ENCODE measurements around the gene AP3M1.

AP3M1 gene

GRCh38 chr10:74114041-74114448 is 36.6 kb downstream of the AP3M1 start:
- DNase-seq (ENCODE audit: low read depth): no peak

DNA sequence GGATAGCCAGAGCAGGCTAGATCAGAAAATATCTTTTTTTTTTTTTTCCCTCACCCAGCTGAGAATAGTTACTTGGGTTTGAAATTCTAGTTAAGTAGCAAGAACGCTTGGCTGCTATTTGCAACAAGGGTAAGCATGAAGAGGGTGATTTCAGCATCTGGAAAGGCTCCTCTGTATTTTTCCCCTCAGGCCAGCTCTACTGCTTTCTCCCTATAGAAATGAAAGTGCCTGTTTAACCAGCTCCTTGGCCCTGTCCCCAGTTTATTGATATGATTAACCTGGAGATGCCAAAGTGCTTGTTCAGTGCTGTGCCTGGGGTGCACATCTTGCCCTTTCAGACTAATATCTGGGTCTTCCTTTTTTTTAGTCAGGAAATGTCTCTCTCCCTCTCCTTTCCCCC is 37.1 kb downstream of the AP3M1 start:
- DNase-seq (ENCODE audit: low read depth): no peak

DNA sequence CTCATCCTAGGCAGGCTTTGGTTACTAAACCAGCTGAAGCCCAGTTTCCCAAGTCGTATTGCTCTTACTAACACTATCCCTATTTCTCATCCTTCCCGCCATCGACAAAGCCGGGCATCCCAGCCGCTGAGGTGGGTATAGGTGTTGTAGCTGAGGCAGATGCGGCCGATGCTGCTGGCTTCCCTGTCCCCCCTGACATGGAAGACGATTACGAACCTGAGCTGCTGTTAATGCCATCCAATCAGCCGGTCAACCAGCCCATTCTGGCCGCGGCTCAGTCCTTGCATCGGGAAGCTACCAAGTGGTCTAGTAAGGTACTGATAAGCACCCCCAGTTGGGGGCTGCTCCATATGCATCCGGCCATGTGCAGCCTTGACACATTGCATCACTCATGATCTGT is 38.8 kb downstream of the AP3M1 start:
- no peak for DNase-seq (ENCODE audit: low read depth)

- DNase-seq (ENCODE audit: low read depth): no peak
These were observed 40.5 kb downstream of the AP3M1 start for GRCh38 chr10:74110120-74110519.

DNA sequence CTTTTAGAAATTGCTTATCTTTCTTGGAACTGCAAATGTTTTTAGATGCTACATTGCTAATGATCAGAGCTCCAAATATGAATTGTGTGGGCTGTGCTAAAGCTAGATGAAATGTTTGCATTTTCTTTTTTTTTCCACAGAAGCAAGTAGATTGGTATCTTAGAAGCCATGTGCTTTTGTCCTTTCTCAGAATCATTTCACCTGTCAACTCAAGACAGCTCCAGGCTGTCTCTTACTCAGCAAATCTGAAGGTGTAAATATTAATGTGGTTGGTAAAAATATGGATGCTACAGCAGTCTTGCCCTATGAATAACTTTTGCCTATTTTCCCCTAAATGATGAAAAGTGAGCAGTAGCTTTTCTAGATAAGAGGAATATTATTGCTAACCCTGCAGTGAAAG is 41.2 kb downstream of the AP3M1 start:
- DNase-seq (ENCODE audit: low read depth): no peak

GRCh38 chr10:74107391-74107790 is 43.2 kb downstream of the AP3M1 start:
- no peak for DNase-seq (ENCODE audit: low read depth)

DNA sequence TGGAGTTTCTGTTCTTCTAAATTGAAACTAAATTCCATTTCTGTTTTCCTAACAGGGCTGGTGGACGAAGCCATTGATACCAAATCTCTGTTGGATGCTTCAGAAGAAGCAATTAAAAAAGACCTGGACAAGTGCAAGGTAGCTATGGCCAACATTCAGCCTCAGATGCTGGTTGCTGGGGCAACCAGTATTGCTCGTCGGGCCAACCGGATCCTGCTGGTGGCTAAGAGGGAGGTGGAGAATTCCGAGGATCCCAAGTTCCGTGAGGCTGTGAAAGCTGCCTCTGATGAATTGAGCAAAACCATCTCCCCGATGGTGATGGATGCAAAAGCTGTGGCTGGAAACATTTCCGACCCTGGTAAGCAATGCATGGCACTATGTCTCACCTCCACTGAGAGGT is 45.6 kb downstream of the AP3M1 start:
- DNase-seq (ENCODE audit: low read depth): no peak

DNA sequence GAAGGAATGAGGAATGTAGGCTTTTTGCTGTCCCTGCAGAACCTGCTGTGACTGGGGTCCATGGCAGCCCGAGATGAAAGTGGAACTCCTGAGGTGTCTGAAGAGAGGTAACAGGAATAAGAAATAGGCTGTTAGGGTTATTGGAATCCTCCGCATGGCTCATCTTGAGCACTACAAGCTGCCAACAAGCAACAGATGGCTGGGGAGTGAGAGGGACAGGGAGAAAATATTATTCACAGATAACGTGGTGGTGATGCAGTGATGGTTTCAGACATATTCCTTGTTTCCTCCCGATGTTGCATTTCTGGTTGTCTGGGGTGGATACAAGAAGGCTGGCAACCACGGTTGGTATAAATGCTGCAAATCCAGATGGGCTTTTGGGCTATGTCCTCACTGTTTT is 46.1 kb downstream of the AP3M1 start:
- DNase-seq (ENCODE audit: low read depth): no peak

DNA sequence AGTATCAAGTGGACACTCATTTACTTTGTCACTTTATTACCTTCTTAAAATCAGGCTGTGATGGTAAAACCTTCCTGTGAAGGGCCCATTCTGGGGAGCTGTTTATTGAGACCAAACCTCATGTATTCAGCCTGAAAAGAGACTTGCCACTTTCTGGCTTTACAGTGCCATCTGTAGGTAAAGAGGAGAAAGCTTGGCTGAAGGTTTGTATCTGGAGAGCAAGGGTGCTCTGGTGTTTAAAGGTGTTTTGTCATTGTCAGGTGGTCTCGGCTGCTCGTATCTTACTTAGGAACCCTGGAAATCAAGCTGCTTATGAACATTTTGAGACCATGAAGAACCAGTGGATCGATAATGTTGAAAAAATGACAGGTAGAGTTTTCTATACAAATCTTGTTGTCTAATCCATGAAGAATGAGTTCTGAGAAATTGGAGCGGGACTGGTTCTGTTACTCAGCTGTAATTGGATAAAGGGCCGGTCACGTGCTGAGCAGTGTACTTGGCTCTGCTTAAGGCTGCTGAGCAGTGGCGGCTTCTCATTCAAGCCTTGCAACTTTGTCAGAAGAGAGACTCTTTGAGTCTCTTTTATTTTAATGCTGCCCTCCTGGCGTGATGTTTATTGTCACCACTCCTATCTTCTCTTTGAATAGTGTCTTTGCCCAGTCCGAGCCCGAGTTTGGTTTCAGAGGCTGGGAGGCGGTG is 46.9 kb downstream of the AP3M1 start:
- no peak for DNase-seq (ENCODE audit: low read depth)

- no peak for DNase-seq (ENCODE audit: low read depth)
These were observed 50.8 kb downstream of the AP3M1 start for GRCh38 chr10:74099836-74100235.

GRCh38 chr10:74099420-74099819 is 51.2 kb downstream of the AP3M1 start:
- no peak for DNase-seq (ENCODE audit: low read depth)

DNA sequence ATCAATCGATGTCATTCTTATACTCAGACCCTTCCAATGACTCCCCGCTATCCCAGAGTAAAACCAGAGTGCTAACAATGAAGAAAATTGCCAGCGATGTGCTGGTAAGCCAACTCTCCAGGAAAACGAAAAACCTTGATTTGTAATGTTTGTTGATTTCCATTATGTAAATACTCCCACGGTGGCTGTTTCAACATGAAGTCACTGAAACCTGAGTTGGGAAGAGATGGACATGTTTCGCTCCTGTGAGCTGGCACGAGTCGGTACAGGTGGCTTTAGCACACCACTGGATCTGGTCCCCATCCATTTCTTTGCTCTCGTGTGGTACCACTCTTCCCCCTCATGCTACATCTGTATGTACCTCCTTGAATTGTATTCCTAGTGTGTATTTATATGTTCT is 52.9 kb downstream of the AP3M1 start:
- no peak for DNase-seq (ENCODE audit: low read depth)

DNA sequence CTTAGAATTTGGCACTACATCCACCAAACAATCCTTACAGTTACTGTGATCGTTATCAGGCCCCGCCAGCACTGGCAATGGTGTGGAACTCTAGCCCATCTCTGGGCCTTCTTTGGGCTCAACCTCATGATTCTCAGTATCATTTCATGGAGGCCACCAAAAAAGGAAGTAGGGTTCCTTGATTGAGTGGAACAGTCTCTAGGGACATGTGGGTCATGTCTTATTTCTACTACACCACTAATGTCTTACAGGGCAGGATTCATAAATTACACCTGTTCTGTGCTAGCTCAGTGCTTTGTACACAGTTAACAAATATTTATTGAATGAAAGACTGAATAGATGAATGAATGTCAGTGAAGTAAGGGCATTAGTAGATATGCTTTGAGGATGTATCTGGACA is 53.9 kb downstream of the AP3M1 start:
- DNase-seq (ENCODE audit: low read depth): no peak

DNA sequence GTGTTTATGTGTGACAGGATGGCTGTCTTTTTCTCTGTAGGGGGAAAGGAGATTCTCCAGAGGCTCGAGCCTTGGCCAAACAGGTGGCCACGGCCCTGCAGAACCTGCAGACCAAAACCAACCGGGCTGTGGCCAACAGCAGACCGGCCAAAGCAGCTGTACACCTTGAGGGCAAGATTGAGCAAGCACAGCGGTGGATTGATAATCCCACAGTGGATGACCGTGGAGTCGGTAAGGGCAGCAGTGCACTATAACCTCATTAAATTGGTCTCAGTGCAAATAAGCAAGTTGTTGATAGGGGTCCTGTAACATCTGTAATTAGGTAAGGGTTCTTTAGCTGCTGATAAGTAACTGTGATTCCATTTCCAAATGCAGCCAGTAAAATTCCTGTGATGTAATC is 56.4 kb downstream of the AP3M1 start:
- DNase-seq (ENCODE audit: low read depth): no peak

DNA sequence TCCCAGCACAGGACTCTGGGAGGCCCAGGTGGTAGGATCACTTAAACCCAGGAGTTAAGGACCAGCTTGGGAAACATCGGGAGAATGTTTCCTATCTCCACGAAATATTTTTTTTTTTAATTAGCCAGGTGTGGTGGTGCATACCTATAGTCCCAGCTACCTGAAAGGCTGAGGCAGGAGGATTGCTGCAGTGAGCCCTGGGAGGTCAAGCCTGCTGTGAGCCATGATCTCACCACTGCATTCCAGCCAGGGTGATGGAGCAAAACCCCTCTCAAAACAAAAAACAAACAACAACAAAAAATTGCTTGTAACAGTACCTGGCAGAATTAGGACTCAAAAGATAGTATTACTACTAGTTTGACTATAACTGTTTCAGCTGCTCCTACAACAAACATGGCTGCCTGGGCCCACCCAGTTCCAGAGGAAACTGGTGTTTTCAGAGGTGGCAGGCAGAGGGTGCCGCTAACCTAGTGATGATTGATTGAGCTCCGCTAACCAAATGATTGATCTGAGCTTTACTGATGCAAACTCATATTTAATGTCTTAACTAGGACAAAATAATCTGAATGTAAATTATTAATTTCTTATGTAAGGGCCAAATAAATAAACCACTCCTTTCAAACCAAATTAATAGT is 57.0 kb downstream of the AP3M1 start:
- DNase-seq (ENCODE audit: low read depth): no peak

DNA sequence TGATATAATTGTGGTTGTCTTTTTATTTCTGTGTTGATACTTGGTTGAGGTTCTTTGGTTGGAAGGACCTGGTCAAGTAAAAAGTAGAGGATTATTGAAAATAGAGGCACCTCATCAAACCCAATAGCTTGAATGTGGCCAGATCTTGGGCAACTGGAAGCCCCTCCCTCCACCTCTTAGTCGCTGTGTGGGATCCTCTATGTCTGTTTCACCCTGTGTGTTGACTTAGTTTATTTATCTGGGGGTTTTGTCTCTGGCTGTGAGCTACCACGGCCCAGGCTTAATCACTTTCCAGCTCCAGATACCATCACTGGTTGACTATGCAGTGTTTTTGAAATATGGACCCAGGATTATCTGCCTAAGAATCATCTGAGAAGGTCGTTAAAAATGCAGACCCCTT is 58.3 kb downstream of the AP3M1 start:
- no peak for DNase-seq (ENCODE audit: low read depth)

- no peak for DNase-seq (ENCODE audit: low read depth)
These were observed 61.9 kb downstream of the AP3M1 start for GRCh38 chr10:74088722-74089121.

- DNase-seq (ENCODE audit: low read depth): no peak
These were observed 64.3 kb downstream of the AP3M1 start for GRCh38 chr10:74086317-74086716.

DNA sequence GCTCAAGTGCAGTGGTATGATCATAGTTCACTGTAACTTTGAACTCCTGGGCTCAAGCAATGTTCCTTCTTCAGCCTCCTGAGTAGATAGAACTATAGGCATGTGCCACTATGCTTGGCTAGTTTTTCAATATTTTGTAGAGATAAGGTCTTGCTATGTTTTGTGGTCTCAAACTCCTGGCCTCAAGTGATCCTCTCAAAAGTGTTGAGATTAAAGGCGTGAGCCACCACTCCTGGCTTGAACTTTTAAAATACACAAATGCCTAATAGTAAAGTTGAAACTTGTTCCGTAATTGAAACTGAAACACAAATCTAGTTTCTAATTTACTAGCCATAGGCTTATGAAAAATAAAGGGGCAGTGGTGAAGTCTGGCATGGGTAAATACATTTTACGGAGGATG is 65.7 kb downstream of the AP3M1 start:
- no peak for DNase-seq (ENCODE audit: low read depth)

- no peak for DNase-seq (ENCODE audit: low read depth)
These were observed 67.3 kb downstream of the AP3M1 start for GRCh38 chr10:74083304-74083703.

- DNase-seq (ENCODE audit: low read depth): no peak
These were observed 68.5 kb downstream of the AP3M1 start for GRCh38 chr10:74081941-74082718.

GRCh38 chr10:74081192-74081803 is 69.3 kb downstream of the AP3M1 start:
- no peak for DNase-seq (ENCODE audit: low read depth)
